Keratinocyte (primary cell): Measurements from ENCODE around the gene LRRC4. TPM values are rescaled to one million over a fixed set of nuclear protein-coding genes. Genes with fewer than 3 reads are reported as not detected.

Experiments
- DNase-seq: peaks from one replicate; pipeline ENCODE4 v3.0.0-alpha.2; 2011; ENCODE audit warnings: low read depth, missing footprints, low spot score
- FAIRE-seq: peaks from 2 replicates; lab custom pipeline; 2011; peaks lifted over from hg19 to GRCh38; lab: Jason Lieb, UNC
- H2AFZ ChIP-seq: 2 replicates; pipeline ENCODE4 v1.6.0; 2012; ENCODE audit warnings: low read length, control low read depth, inconsistent platforms; ENCODE audit not compliant: control insufficient read depth
- H3K27ac ChIP-seq: 2 replicates; pipeline ENCODE4 v1.5.1; 2011; ENCODE audit warnings: low read length; ENCODE audit not compliant: control insufficient read depth, insufficient read depth
- H3K27me3 ChIP-seq: 3 replicates; pipeline ENCODE4 v1.6.0; 2011; ENCODE audit warnings: low read length; ENCODE audit not compliant: control insufficient read depth, insufficient read depth; ENCODE audit errors: extremely low read depth
- H3K36me3 ChIP-seq, 2 experiments: 2 replicates in 1 of 2; 3 replicates in 1 of 2; pipeline ENCODE4 v1.5.1; 2011; ENCODE audit warnings: low read length in 2 of 2, mild to moderate bottlenecking in 1 of 2; ENCODE audit not compliant: control insufficient read depth in 2 of 2, insufficient read depth in 2 of 2; ENCODE audit errors: extremely low read depth in 1 of 2
- H3K4me1 ChIP-seq: 3 replicates; pipeline ENCODE4 v1.5.1; 2011; ENCODE audit warnings: low read length; ENCODE audit not compliant: control insufficient read depth, insufficient read depth; ENCODE audit errors: extremely low read depth
- H3K4me2 ChIP-seq: 3 replicates; pipeline ENCODE4 v1.6.0; 2011; ENCODE audit warnings: low read depth, low read length; ENCODE audit not compliant: control insufficient read depth, insufficient read depth; ENCODE audit errors: extremely low read depth
- H3K4me3 ChIP-seq, 3 experiments: fragments of 200-600 bp in 1 of 3; sonication (generic) in 1 of 3; 2 replicates in 2 of 3; 3 replicates in 1 of 3; pipeline ENCODE4 v1.5.1; 2011 to 2016; ENCODE audit warnings: low read length in 3 of 3, mild to moderate bottlenecking in 3 of 3, control low read depth in 2 of 3, inconsistent platforms in 1 of 3, low read depth in 1 of 3, mixed read lengths in 1 of 3, mixed run types in 1 of 3, moderate library complexity in 1 of 3; ENCODE audit not compliant: control insufficient read depth in 2 of 3, insufficient read depth in 2 of 3; ENCODE audit errors: extremely low read depth in 1 of 3
- H3K79me2 ChIP-seq: 2 replicates; pipeline ENCODE4 v1.6.0; 2012; ENCODE audit warnings: low read length; ENCODE audit not compliant: control insufficient read depth, insufficient read depth
- H3K9ac ChIP-seq: 3 replicates; pipeline ENCODE4 v1.6.0; 2011; ENCODE audit warnings: low read length; ENCODE audit not compliant: control insufficient read depth, insufficient read depth; ENCODE audit errors: extremely low read depth
- H3K9me1 ChIP-seq: 3 replicates; pipeline ENCODE4 v1.6.0; 2011; ENCODE audit warnings: low read length; ENCODE audit not compliant: control insufficient read depth, insufficient read depth; ENCODE audit errors: extremely low read depth
- H3K9me3 ChIP-seq: 2 replicates; pipeline ENCODE4 v1.5.1; 2012; ENCODE audit warnings: low read depth, low read length; ENCODE audit not compliant: control insufficient read depth
- H4K20me1 ChIP-seq: 3 replicates; pipeline ENCODE4 v1.6.0; 2011; ENCODE audit warnings: low read length; ENCODE audit not compliant: control insufficient read depth, insufficient read depth; ENCODE audit errors: extremely low read depth
- CTCF ChIP-seq, 3 experiments: IDR thresholded peaks in 1 of 3; conservative IDR thresholded peaks in 1 of 3; optimal IDR thresholded peaks in 1 of 3; 2 replicates in 2 of 3; 3 replicates in 1 of 3; pipeline versions ENCODE3 to v1.5.1; 2011; ENCODE audit warnings: low read length in 3 of 3, mild to moderate bottlenecking in 3 of 3, moderate library complexity in 2 of 3, control low read depth in 1 of 3, inconsistent platforms in 1 of 3; ENCODE audit not compliant: insufficient read depth in 2 of 3; ENCODE audit errors: extremely low read depth in 1 of 3
- EZH2 ChIP-seq: IDR thresholded peaks from one replicate; pipeline ENCODE4 v1.6.1; 2012; ENCODE audit warnings: inconsistent platforms, mild to moderate bottlenecking, low read length, moderate library complexity
- dilution Hi-C: fragments of 300-500 bp; cut with MboI; formaldehyde crosslinking; loops from one replicate; pipeline ENCODE4 v1.7.0; 2020; ENCODE audit warnings: low sequenced_read_pairs; ENCODE audit not compliant: extremely low pct_ligation_motif_present
- polyA plus RNA-seq, 5 experiments: library from polyadenylated mRNA; depleted of rRNA in 3 of 5; stranded (reverse) in 3 of 5; stranded (forward) in 1 of 5; unstranded in 1 of 5; fragments of >200 nt; gene quantifications; 1 replicate in 1 of 5; 2 replicates in 3 of 5; 3 replicates in 1 of 5; pipeline versions ENCODE4 v1.2.1 to v1.2.3, GENCODE V29; 2011 to 2012; ENCODE audit warnings: missing spikeins in 2 of 5, low read depth in 1 of 5, low replicate concordance in 1 of 5

Gene LRRC4
- polyA plus RNA-seq, 1 donor (not counting 4 experiments of a cell fraction or from before 2014, with no cell fraction given), result 0.07 TPM

GRCh38 chr7:128057909-128058308, 26.7 kb upstream of the LRRC4 start:
- TF ChIP-seq CTCF (optimal IDR thresholded peaks at IDR 0.05 in 1 of 3, IDR thresholded peaks at IDR 0.05 in 1 of 3, conservative IDR thresholded peaks at IDR 0.05 in 1 of 3; ENCODE audit: extremely low read depth in 1 of 3, insufficient read depth in 2 of 3, low read length in 3 of 3) (no peak), EZH2 (no peak)
- peaks cover 2% of the 10 kb centered on the region for H4K20me1 ChIP-seq

GRCh38 chr7:128056901-128057300, 25.7 kb upstream of the LRRC4 start:
- peaks cover 7% of the 10 kb centered on the region for H3K4me1 ChIP-seq
- TF ChIP-seq CTCF (optimal IDR thresholded peaks at IDR 0.05 in 1 of 3, IDR thresholded peaks at IDR 0.05 in 1 of 3, conservative IDR thresholded peaks at IDR 0.05 in 1 of 3; ENCODE audit: extremely low read depth in 1 of 3, insufficient read depth in 2 of 3, low read length in 3 of 3) (no peak), EZH2 (no peak)
- peaks cover 10 to 16% of the 10 kb centered on the region in 2 experiments for H3K36me3 ChIP-seq
- no peak for FAIRE-seq
- H3K9ac ChIP-seq, result no peak overlapping the region
- no peak overlapping the region for H3K4me3 ChIP-seq
- H3K27ac ChIP-seq, result no peak overlapping the region
- dilution Hi-C loops, result no loop called here
- H3K9me1 ChIP-seq, result peaks cover 6% of the 10 kb centered on the region
- H3K9me3 ChIP-seq, result no peaks in the 10 kb centered on the region
- no peak overlapping the region for H2AFZ ChIP-seq
- H3K4me2 ChIP-seq, result no peak overlapping the region
- no peak for DNase-seq
- H4K20me1 ChIP-seq, result peaks cover 2% of the 10 kb centered on the region
- no peaks in the 10 kb centered on the region for H3K79me2 ChIP-seq
- no peaks in the 10 kb centered on the region for H3K27me3 ChIP-seq

More at GRCh38 chr7:128057909-128058308, 26.7 kb upstream of the LRRC4 start:
- no peaks in the 10 kb centered on the region for H3K9me3 ChIP-seq
- no peak overlapping the region for H3K4me3 ChIP-seq
- no peak overlapping the region for H3K4me2 ChIP-seq
- no peak overlapping the region for H3K27ac ChIP-seq
- H3K9me1 ChIP-seq, result no peaks in the 10 kb centered on the region
- no peaks in the 10 kb centered on the region for H3K27me3 ChIP-seq
- H3K9ac ChIP-seq, result no peak overlapping the region
- no peak for DNase-seq
- H3K79me2 ChIP-seq, result no peaks in the 10 kb centered on the region
- H2AFZ ChIP-seq, result no peak overlapping the region
- peaks cover 1% of the 10 kb centered on the region for H3K4me1 ChIP-seq
- peaks cover 11 to 20% of the 10 kb centered on the region in 2 experiments for H3K36me3 ChIP-seq
- FAIRE-seq, result no peak
- dilution Hi-C loops, result no loop called here
